ENCODE data around the gene GJB6.

GJB6 gene

GRCh38 chr13:20227730-20228129 is 4.4 kb downstream of the GJB6 start:
- DNase-seq (ENCODE audit: low read depth), result no peak
- TF ChIP-seq CTCF (conservative IDR thresholded peaks at IDR 0.05; ENCODE audit: low read depth, low read length), result no peak
- H3K4me3 ChIP-seq (ENCODE audit: low read length), result no peak overlapping the region

- no peak for DNase-seq (ENCODE audit: low read depth)
- no peak for TF ChIP-seq CTCF (conservative IDR thresholded peaks at IDR 0.05; ENCODE audit: low read depth, low read length)
- H3K4me3 ChIP-seq (ENCODE audit: low read length), result no peak overlapping the region
Measured at GRCh38 chr13:20227288-20227687, 4.8 kb downstream of the GJB6 start.

- no peak for DNase-seq (ENCODE audit: low read depth)
- TF ChIP-seq CTCF (conservative IDR thresholded peaks at IDR 0.05; ENCODE audit: low read depth, low read length), result no peak
- no peak overlapping the region for H3K4me3 ChIP-seq (ENCODE audit: low read length)
Measured at GRCh38 chr13:20222553-20222952, 9.6 kb downstream of the GJB6 start.

GRCh38 chr13:20221772-20222171 is 10.3 kb downstream of the GJB6 start:
- TF ChIP-seq CTCF (conservative IDR thresholded peaks at IDR 0.05; ENCODE audit: low read depth, low read length), result no peak
- DNase-seq (ENCODE audit: low read depth), result no peak

GRCh38 chr13:20219577-20219976 is 12.5 kb downstream of the GJB6 start:
- no peak for TF ChIP-seq CTCF (conservative IDR thresholded peaks at IDR 0.05; ENCODE audit: low read depth, low read length)
- no peak overlapping the region for H3K4me3 ChIP-seq (ENCODE audit: low read length)
- no peak for DNase-seq (ENCODE audit: low read depth)

More at GRCh38 chr13:20221772-20222171, 10.3 kb downstream of the GJB6 start:
- H3K4me3 ChIP-seq (ENCODE audit: low read length), result no peak overlapping the region

- TF ChIP-seq CTCF (conservative IDR thresholded peaks at IDR 0.05; ENCODE audit: low read depth, low read length), result no peak
- DNase-seq (ENCODE audit: low read depth), result no peak
- H3K4me3 ChIP-seq (ENCODE audit: low read length), result no peak overlapping the region
Measured at GRCh38 chr13:20217168-20217567, 15.0 kb downstream of the GJB6 start.

- no peak for TF ChIP-seq CTCF (conservative IDR thresholded peaks at IDR 0.05; ENCODE audit: low read depth, low read length)
- DNase-seq (ENCODE audit: low read depth), result no peak
- H3K4me3 ChIP-seq (ENCODE audit: low read length), result no peak overlapping the region
Measured at GRCh38 chr13:20209948-20210347, 22.2 kb downstream of the GJB6 start.
